Measurements from ENCODE around the gene PEX12.

GRCh38 chr17:35534576-35535093, 43.7 kb downstream of the PEX12 start:
- TF ChIP-seq, protein P1, sequence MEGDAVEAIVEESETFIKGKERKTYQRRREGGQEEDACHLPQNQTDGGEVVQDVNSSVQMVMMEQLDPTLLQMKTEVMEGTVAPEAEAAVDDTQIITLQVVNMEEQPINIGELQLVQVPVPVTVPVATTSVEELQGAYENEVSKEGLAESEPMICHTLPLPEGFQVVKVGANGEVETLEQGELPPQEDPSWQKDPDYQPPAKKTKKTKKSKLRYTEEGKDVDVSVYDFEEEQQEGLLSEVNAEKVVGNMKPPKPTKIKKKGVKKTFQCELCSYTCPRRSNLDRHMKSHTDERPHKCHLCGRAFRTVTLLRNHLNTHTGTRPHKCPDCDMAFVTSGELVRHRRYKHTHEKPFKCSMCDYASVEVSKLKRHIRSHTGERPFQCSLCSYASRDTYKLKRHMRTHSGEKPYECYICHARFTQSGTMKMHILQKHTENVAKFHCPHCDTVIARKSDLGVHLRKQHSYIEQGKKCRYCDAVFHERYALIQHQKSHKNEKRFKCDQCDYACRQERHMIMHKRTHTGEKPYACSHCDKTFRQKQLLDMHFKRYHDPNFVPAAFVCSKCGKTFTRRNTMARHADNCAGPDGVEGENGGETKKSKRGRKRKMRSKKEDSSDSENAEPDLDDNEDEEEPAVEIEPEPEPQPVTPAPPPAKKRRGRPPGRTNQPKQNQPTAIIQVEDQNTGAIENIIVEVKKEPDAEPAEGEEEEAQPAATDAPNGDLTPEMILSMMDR (IDR thresholded peaks at IDR 0.05), result no peak
- no peak for TF ChIP-seq POLR2A (IDR thresholded peaks at IDR 0.05)

All from uterus (tissue), 2 donors.